SK-N-SH (cell line): ENCODE results near the gene STX16. TPM values are rescaled to one million over a fixed set of nuclear protein-coding genes. Genes with fewer than 3 reads are reported as not detected.

Experiments used
- CTCF ChIA-PET: fragments of 300-600, 350-600 bp; formaldehyde crosslinking; extraction: SDS; loops from one replicate; lab custom pipeline; 2021; lab: Yijun Ruan, JAX
- POLR2A ChIA-PET: fragments of 350-600 bp; sonication (Branson Sonifier 250); formaldehyde crosslinking; extraction: SDS; loops from one replicate; lab custom pipeline; 2020; ENCODE audit warnings: antibody characterized with exemption, inconsistent platforms; lab: Yijun Ruan, JAX
- DNase-seq: peaks from one replicate; pipeline ENCODE4 v3.0.0; 2012
- H2AFZ ChIP-seq: fragments of 200-600 bp; sonication (generic); 2 replicates; pipeline ENCODE4 v1.8.1; 2016; ENCODE audit warnings: antibody characterized with exemption, mild to moderate bottlenecking, low read depth
- H3F3A ChIP-seq: fragments of 200-600 bp; sonication (generic); replicated peaks from 2 replicates; pipeline ENCODE3; 2016; ENCODE audit warnings: antibody characterized with exemption, mild to moderate bottlenecking; ENCODE audit not compliant: insufficient read depth
- H3K27ac ChIP-seq, 2 experiments: fragments of 200-500 bp in 1 of 2; fragments of 200-600 bp in 1 of 2; sonication (Bioruptor generic) in 1 of 2; sonication (generic), shearing (Covaris generic) in 1 of 2; 2 replicates each; pipeline versions ENCODE4 v1.5.1 to v1.6.1; 2014 to 2016; ENCODE audit warnings: low read depth in 2 of 2, inconsistent platforms in 1 of 2, low read length in 1 of 2, mild to moderate bottlenecking in 1 of 2, mixed read lengths in 1 of 2
- H3K27me3 ChIP-seq: fragments of 200-600 bp; sonication (generic), shearing (Covaris generic); 2 replicates; pipeline ENCODE4 v1.6.1; 2016; ENCODE audit warnings: mixed run types; ENCODE audit not compliant: insufficient read depth
- H3K36me3 ChIP-seq, 2 experiments: fragments of 200-500 bp in 1 of 2; fragments of 200-600 bp in 1 of 2; sonication (Bioruptor generic) in 1 of 2; sonication (generic) in 1 of 2; replicated peaks in 1 of 2; 2 replicates each; pipeline versions ENCODE3 to v1.5.1; 2014 to 2016; ENCODE audit warnings: low read length in 1 of 2, mild to moderate bottlenecking in 1 of 2; ENCODE audit not compliant: insufficient read depth in 2 of 2, control insufficient read depth in 1 of 2
- H3K4me1 ChIP-seq, 2 experiments: fragments of 200-500 bp in 1 of 2; fragments of 200-600 bp in 1 of 2; sonication (Bioruptor generic) in 1 of 2; sonication (generic), shearing (Covaris generic) in 1 of 2; 2 replicates each; pipeline versions ENCODE4 v1.5.1 to v1.6.1; 2014 to 2016; ENCODE audit warnings: low read depth in 1 of 2, low read length in 1 of 2, mixed run types in 1 of 2; ENCODE audit not compliant: insufficient read depth in 2 of 2, control insufficient read depth in 1 of 2
- H3K4me2 ChIP-seq: fragments of 200-600 bp; sonication (generic), shearing (Covaris generic); 2 replicates; pipeline ENCODE4 v1.6.1; 2017; ENCODE audit warnings: mixed run types
- H3K4me3 ChIP-seq, 2 experiments: fragments of 200-500 bp in 1 of 2; fragments of 200-600 bp in 1 of 2; sonication (Bioruptor generic) in 1 of 2; sonication (generic), shearing (Covaris generic) in 1 of 2; 2 replicates each; pipeline versions ENCODE4 v1.5.1 to v1.8.1; 2014 to 2016; ENCODE audit warnings: low read depth in 2 of 2, inconsistent platforms in 1 of 2, low read length in 1 of 2, mild to moderate bottlenecking in 1 of 2, mixed read lengths in 1 of 2, moderate library complexity in 1 of 2
- H3K79me2 ChIP-seq: fragments of 200-600 bp; sonication (generic); 2 replicates; pipeline ENCODE4 v1.8.1; 2017; ENCODE audit warnings: mild to moderate bottlenecking; ENCODE audit not compliant: insufficient read depth
- H3K9ac ChIP-seq: fragments of 200-600 bp; sonication (generic); 2 replicates; pipeline ENCODE4 v1.6.1; 2017; ENCODE audit warnings: mixed run types
- H3K9me2 ChIP-seq: fragments of 200-600 bp; sonication (generic); 2 replicates; pipeline ENCODE4 v1.6.1; 2017; ENCODE audit warnings: mixed run types
- H3K9me3 ChIP-seq: fragments of 200-600 bp; sonication (generic); 2 replicates; pipeline ENCODE4 v1.6.1; 2017; ENCODE audit warnings: mixed run types, mild to moderate bottlenecking, moderate library complexity
- H4K20me1 ChIP-seq: fragments of 200-600 bp; sonication (generic); 2 replicates; pipeline ENCODE4 v1.6.1; 2017; ENCODE audit warnings: mild to moderate bottlenecking, mixed run types; ENCODE audit not compliant: insufficient read depth
- CHD2 ChIP-seq: fragments of 150-350 bp; IDR thresholded peaks from 2 replicates; pipeline ENCODE4 v1.6.1; 2018; ENCODE audit warnings: low read length; ENCODE audit not compliant: partially characterized antibody
- ELF1 ChIP-seq: IDR thresholded peaks from 2 replicates; pipeline ENCODE4 v1.4.0; 2012
- EP300 ChIP-seq, 2 experiments: IDR thresholded peaks; 2 replicates each; pipeline versions ENCODE4 v1.4.0 to v1.6.1; 2012; ENCODE audit warnings: borderline replicate concordance in 1 of 2, low read depth in 1 of 2, low read length in 1 of 2
- FOXJ3 ChIP-seq: sonication (generic); formaldehyde crosslinking; IDR thresholded peaks from 2 replicates; pipeline ENCODE4 v1.5.1; 2020; ENCODE audit warnings: mild to moderate bottlenecking, missing genetic modification reagents
- GABPA ChIP-seq: IDR thresholded peaks from 2 replicates; pipeline ENCODE4 v1.4.0; 2012; ENCODE audit warnings: low read depth, mild to moderate bottlenecking
- GATA2 ChIP-seq: sonication (generic); formaldehyde crosslinking; IDR thresholded peaks from 2 replicates; pipeline ENCODE4 v1.5.0; 2020; ENCODE audit warnings: mild to moderate bottlenecking, missing genetic modification reagents
- MXI1 ChIP-seq: IDR thresholded peaks from 2 replicates; pipeline ENCODE4 v1.6.1; 2012; ENCODE audit warnings: mild to moderate bottlenecking, low read depth, low read length, improper control_type of control experiment
- RCOR1 ChIP-seq: fragments of 150-350 bp; IDR thresholded peaks from 2 replicates; pipeline ENCODE4 v1.6.1; 2017; ENCODE audit warnings: antibody characterized with exemption, low read length
- RFX5 ChIP-seq: IDR thresholded peaks from 2 replicates; pipeline ENCODE4 v1.6.1; 2012; ENCODE audit warnings: mild to moderate bottlenecking, improper control_type of control experiment, low read length
- RXRA ChIP-seq: IDR thresholded peaks from 2 replicates; pipeline ENCODE4 v1.4.0; 2012; ENCODE audit warnings: low read depth, mild to moderate bottlenecking, borderline replicate concordance
- SMC3 ChIP-seq: IDR thresholded peaks from 2 replicates; pipeline ENCODE4 v1.6.1; 2012; ENCODE audit warnings: low read depth, low read length, improper control_type of control experiment
- TCF12 ChIP-seq: IDR thresholded peaks from 2 replicates; pipeline ENCODE4 v1.4.0; 2012
- TEAD4 ChIP-seq: IDR thresholded peaks from 2 replicates; pipeline ENCODE4 v1.4.0; 2012; ENCODE audit warnings: mild to moderate bottlenecking, borderline replicate concordance; ENCODE audit not compliant: insufficient read depth
- YY1 ChIP-seq: IDR thresholded peaks from 2 replicates; pipeline ENCODE4 v1.4.0; 2012; ENCODE audit warnings: low read depth, mild to moderate bottlenecking
- WGBS: methylation state at CpG from one replicate; pipeline ENCODE4 v1.1.6; 2017; ENCODE audit warnings: low lambda C conversion rate; 5-methylcytosine and 5-hydroxymethylcytosine counted together
- polyA plus RNA-seq, 3 experiments: library from polyadenylated mRNA; depleted of rRNA; stranded (reverse); fragments of >200 nt; gene quantifications; 2 replicates each; pipeline ENCODE4 v1.2.3, GENCODE V29; 2012
- TF ChIP-seq, protein P1 (sequence below): IDR thresholded peaks from 2 replicates; pipeline ENCODE4 v1.4.0; 2012; ENCODE audit warnings: low read depth, borderline replicate concordance
- TF ChIP-seq, protein P2 (sequence below): fragments of 150-350 bp; IDR thresholded peaks from 2 replicates; pipeline ENCODE4 v1.6.1; 2016; ENCODE audit warnings: mild to moderate bottlenecking, low read depth, low read length
- TF ChIP-seq, protein P3 (sequence below): IDR thresholded peaks from 2 replicates; pipeline ENCODE4; 2012
- TF ChIP-seq, protein P4 (sequence below): fragments of 150-350 bp; IDR thresholded peaks from 2 replicates; pipeline ENCODE4 v1.6.1; 2017; ENCODE audit warnings: antibody characterized with exemption, low read length, low read depth, borderline replicate concordance

Gene STX16
- polyA plus RNA-seq, 1 of the 3 experiments (the other 2 are of a cell fraction), result 63.8 TPM

DNA sequence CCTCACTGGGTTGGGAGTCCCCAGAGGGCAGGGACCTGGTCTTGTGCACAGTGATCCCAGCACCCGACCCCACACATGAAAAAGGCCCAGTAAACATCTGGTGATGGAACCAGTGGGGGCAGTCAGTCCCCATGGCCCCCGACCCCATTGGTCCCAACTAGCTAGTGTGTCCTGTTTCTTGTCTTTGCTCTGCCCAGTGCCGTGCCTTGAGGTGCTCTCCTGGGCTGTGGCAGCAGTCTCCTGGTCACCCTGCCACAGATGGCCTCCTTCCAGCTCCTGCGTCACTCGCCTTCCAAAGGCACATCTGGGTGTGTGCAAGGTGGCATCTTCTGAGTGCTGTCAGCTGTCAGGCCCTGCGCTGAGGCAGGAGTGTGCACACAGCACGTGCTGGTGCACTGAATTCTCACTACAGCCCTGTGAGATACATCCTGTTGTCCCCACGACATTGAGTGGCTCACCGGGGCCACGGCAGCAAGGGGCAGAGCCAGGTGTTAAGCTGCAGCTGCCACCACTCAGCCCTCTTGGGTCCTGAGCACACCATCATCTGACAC, 45.4 kb downstream of the STX16 start:
- Histone ChIP-seq H3K36me3 (no peaks in the 10 kb centered on the region), H3K9me2 (no peaks in the 10 kb centered on the region), H2AFZ (no peak overlapping the region), H3K4me1 (no peaks in the 10 kb centered on the region; a peak in 1 of 4 replicates), H3F3A (no peaks in the 10 kb centered on the region), H3K27me3 (no peaks in the 10 kb centered on the region), H3K9ac (no peak overlapping the region), H3K79me2 (no peaks in the 10 kb centered on the region), H3K27ac (no peak overlapping the region), H3K9me3 (no peaks in the 10 kb centered on the region), H3K4me3 (no peak overlapping the region), H4K20me1 (no peaks in the 10 kb centered on the region), H3K4me2 (no peak overlapping the region)
- no peak for DNase-seq
- ChIA-PET CTCF (interaction anchor here (1.4 kb wide), 1 partner anchor 449 kb away, joined by 3 read pairs; no protein-coding TSS in a partner anchor), POLR2A (no interaction called here)
- TF ChIP-seq, protein P1, sequence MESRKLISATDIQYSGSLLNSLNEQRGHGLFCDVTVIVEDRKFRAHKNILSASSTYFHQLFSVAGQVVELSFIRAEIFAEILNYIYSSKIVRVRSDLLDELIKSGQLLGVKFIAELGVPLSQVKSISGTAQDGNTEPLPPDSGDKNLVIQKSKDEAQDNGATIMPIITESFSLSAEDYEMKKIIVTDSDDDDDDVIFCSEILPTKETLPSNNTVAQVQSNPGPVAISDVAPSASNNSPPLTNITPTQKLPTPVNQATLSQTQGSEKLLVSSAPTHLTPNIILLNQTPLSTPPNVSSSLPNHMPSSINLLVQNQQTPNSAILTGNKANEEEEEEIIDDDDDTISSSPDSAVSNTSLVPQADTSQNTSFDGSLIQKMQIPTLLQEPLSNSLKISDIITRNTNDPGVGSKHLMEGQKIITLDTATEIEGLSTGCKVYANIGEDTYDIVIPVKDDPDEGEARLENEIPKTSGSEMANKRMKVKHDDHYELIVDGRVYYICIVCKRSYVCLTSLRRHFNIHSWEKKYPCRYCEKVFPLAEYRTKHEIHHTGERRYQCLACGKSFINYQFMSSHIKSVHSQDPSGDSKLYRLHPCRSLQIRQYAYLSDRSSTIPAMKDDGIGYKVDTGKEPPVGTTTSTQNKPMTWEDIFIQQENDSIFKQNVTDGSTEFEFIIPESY, result no peak
- TF ChIP-seq RXRA, result no peak
- TF ChIP-seq TCF12, result no peak
- no peak for TF ChIP-seq MXI1
- TF ChIP-seq, protein P2, sequence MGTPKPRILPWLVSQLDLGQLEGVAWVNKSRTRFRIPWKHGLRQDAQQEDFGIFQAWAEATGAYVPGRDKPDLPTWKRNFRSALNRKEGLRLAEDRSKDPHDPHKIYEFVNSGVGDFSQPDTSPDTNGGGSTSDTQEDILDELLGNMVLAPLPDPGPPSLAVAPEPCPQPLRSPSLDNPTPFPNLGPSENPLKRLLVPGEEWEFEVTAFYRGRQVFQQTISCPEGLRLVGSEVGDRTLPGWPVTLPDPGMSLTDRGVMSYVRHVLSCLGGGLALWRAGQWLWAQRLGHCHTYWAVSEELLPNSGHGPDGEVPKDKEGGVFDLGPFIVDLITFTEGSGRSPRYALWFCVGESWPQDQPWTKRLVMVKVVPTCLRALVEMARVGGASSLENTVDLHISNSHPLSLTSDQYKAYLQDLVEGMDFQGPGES, result no peak
- TF ChIP-seq, protein P3, sequence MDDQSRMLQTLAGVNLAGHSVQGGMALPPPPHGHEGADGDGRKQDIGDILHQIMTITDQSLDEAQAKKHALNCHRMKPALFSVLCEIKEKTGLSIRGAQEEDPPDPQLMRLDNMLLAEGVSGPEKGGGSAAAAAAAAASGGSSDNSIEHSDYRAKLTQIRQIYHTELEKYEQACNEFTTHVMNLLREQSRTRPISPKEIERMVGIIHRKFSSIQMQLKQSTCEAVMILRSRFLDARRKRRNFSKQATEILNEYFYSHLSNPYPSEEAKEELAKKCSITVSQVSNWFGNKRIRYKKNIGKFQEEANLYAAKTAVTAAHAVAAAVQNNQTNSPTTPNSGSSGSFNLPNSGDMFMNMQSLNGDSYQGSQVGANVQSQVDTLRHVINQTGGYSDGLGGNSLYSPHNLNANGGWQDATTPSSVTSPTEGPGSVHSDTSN, result no peak
- TF ChIP-seq RCOR1, result no peak
- TF ChIP-seq GABPA, result no peak
- no peak for TF ChIP-seq FOXJ3 (CRISPR knock-in tag)
- TF ChIP-seq, protein P4, sequence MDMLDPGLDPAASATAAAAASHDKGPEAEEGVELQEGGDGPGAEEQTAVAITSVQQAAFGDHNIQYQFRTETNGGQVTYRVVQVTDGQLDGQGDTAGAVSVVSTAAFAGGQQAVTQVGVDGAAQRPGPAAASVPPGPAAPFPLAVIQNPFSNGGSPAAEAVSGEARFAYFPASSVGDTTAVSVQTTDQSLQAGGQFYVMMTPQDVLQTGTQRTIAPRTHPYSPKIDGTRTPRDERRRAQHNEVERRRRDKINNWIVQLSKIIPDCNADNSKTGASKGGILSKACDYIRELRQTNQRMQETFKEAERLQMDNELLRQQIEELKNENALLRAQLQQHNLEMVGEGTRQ, result no peak
- 73% methylated on average over 7 of the region's 10 CpGs for WGBS

DNA sequence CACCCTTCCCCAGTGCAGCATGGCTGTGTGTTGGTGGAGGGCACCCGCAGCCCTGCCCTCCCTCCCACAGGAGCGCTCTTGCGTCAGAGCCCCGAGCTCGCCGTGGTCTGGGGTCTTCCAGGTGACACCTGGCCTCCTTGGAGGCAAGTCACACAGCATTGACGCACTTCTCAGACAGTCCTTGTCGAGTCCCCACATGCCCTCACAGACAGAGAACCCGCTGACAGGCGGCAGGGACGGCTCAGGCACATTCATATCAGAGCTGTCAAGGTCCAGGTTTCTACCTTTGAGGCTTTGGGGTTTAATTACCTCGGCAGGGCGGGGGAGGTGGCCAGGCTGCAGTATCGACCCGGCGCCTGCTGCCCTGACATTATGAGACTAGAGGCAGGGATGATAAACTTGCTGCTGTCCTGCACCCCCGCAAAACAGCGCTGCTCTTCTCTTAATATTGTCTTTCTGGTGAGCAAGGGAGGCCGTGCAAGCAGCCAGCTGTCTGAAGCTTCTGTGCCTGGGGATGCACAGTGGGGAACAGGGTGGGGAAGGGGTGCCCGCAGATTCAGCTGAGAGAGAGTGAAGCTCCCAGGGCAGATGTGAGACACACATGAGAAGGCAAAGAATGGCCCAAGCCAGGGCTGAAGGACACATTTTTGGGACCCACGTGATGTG, 46.3 kb downstream of the STX16 start:
- WGBS, result 96% methylated on average over 8 of the region's 21 CpGs
- DNase-seq, result no peak
- Histone ChIP-seq H3K9me3 (no peaks in the 10 kb centered on the region), H3K79me2 (no peaks in the 10 kb centered on the region), H2AFZ (no peak overlapping the region), H3K27me3 (no peaks in the 10 kb centered on the region), H3K36me3 (peaks cover 0 to 2% of the 10 kb centered on the region in 2 experiments), H3K4me3 (no peak overlapping the region), H3F3A (no peaks in the 10 kb centered on the region), H3K27ac (no peak overlapping the region), H4K20me1 (no peaks in the 10 kb centered on the region), H3K9me2 (no peaks in the 10 kb centered on the region), H3K4me1 (no peaks in the 10 kb centered on the region; a peak in 1 of 4 replicates), H3K9ac (no peak overlapping the region), H3K4me2 (no peak overlapping the region)
- ChIA-PET POLR2A (no interaction called here), CTCF (interaction anchor here (1.4 kb wide), 1 partner anchor 450 kb away, joined by 3 read pairs; no protein-coding TSS in a partner anchor)
- TF ChIP-seq FOXJ3 (CRISPR knock-in tag), result no peak
- no peak for TF ChIP-seq GATA2
- TF ChIP-seq YY1, result no peak
- no peak for TF ChIP-seq RFX5
- TF ChIP-seq, protein P2, result no peak
- TF ChIP-seq TEAD4, result no peak
- no peak for TF ChIP-seq CHD2
- no peak for TF ChIP-seq EP300 (IDR thresholded peaks at IDR 0.05; ENCODE audit: borderline replicate concordance in 1 of 2, low read depth in 1 of 2, low read length in 1 of 2)
- TF ChIP-seq ELF1, result no peak
- TF ChIP-seq, protein P1, result no peak
- TF ChIP-seq SMC3, result no peak
